NCI-H345 treated with DMSO at 0.1 percent for 48 hours (cell line): Measurements from ENCODE around the gene TNFAIP6.
A peak's percentile ranks its signal among the peaks of the same experiment; 100 is the strongest.
"Not testable (repeated sequence)": the region's sequence is repeated elsewhere in the genome, so short reads cannot be mapped to it uniquely, and the experiment has no call there.

Experiments
- DNase-seq: peaks from one replicate; lab custom pipeline; 2025; ENCODE audit not compliant: unreplicated experiment; lab: John Stamatoyannopoulos, UW

The TNFAIP6 gene

DNA sequence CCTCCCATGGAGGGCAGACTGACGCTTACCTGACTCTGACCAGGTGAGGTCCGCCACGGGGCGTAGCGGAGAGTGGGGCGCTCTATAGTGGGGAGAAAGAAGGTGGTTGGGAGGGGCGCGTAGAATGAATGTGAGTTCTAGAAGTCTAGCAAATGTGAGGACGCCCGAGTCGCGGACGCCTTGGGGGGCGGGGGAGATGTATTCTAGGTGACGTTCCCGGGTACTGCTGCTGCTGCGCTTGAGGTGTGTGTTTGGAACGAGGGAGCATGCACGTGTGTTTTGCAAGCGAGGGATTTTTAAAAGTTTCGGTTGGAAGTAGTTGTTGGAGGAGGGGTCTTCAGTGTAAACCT is 53.1 kb downstream of the TNFAIP6 start:
- peak; percentile 14 for DNase-seq

DNA sequence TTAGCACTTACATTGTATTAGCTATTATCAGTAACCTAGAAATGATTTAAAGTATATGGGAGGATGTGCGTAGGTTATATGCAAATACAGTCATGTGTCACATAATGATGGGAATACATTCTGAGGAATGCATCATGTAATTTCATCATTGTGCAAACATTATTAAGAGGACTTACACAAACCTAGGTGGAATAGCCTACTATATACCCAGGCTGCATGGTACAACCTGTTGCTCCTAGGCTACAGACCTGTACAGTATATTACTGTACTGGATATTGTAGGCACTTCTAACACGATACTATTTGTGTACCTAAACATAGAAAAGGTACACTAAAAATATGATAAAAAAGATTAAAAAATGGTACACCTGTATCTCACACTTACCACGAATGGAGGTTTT is 60.3 kb downstream of the TNFAIP6 start:
- DNase-seq, result no peak

DNA sequence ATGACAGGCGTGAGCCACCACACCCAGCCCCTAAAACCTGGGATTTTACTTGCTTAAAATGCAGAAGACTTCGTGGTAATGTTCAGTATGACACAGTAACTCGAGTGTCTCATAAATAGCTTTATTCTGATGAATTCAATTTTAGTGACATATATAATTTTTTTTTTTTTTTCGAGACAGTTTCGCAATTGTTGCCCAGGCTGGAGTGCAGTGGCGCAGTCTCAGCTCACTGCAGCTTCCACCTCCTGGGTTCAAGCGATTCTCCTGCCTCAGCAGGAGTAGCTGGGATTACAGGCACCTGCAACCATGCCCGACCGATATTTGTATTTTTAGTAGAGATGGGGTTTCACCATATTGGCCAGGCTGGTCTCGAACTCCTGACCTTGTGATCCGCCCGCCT is 64.3 kb downstream of the TNFAIP6 start:
- DNase-seq, result not testable (repeated sequence)

DNA sequence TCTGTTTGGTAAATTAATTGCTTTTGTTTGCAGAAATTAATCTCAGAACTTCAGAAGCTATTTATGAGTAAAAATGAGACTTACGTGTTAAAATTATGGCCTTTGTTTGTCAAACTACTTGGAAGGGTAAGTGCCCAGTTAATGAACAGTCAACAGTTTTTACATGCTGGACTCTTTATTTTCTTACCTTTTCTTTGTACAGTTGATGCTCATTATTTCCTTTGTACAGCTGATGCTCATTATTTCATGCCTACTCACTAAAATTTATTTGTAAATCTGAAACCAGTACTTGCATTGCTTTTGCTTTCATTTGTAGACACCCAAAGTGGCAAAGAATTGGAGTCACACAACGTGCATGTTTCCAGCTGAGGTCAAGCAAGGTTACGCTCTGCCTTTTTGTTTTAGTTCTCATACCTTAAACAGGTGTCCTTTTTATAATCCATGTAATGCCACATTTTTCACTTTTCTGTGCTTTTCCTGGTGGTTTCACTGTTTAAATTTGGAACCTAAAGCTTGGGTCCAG is 65.6 kb downstream of the TNFAIP6 start:
- DNase-seq, result no peak

DNA sequence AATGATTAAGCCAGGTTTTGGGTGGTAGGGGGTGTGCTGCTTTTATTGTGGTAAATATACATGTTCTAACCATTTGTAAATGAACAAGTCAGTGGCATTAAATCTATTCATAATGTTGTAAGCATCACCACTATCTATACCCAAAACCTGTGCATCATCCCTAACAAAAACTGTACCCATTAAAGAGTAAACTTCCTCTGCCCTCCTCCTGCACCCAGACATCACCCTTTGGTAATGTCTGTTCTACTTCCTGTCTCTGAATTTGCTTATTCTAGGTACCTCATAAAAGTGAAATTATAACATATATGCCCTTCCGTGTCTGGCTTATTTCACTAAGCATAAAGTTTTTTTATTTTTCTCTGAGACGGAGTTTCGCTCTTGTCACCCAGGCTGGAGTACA is 66.4 kb downstream of the TNFAIP6 start:
- DNase-seq, result no peak
